ENCODE measurements around the gene RAMACL.
"Not testable (repeated sequence)": the region's sequence is repeated elsewhere in the genome, so short reads cannot be mapped to it uniquely, and the experiment has no call there.

DNA sequence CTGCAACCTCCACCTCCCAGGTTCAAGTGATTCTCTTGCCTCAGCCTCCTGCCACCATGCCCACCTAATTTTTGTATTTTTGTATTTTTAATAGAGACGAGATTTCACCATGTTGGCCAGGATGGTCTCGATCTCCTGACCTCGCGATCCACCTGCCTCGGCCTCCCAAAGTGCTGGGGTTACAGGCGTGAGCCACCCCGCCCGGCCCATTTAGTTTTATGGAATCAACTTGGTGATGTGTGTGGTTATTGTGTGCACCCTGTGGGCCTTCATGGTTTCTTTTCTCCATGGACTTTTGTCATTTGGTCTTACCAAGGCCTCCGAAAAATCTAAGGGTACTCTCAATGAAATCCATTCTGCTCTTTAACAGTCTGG is 47.5 kb downstream of the RAMACL start:
- TF ChIP-seq POLR2A (IDR thresholded peaks at IDR 0.05), result not testable (repeated sequence)
- TF ChIP-seq, protein P1, sequence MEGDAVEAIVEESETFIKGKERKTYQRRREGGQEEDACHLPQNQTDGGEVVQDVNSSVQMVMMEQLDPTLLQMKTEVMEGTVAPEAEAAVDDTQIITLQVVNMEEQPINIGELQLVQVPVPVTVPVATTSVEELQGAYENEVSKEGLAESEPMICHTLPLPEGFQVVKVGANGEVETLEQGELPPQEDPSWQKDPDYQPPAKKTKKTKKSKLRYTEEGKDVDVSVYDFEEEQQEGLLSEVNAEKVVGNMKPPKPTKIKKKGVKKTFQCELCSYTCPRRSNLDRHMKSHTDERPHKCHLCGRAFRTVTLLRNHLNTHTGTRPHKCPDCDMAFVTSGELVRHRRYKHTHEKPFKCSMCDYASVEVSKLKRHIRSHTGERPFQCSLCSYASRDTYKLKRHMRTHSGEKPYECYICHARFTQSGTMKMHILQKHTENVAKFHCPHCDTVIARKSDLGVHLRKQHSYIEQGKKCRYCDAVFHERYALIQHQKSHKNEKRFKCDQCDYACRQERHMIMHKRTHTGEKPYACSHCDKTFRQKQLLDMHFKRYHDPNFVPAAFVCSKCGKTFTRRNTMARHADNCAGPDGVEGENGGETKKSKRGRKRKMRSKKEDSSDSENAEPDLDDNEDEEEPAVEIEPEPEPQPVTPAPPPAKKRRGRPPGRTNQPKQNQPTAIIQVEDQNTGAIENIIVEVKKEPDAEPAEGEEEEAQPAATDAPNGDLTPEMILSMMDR (IDR thresholded peaks at IDR 0.05), result not testable (repeated sequence)
